Stimulated activated CD4-positive, alpha-beta T cell treated with anti-CD3 and anti-CD28 coated beads, Interleukin-15, amount 100 ng/mL, for 24 hours (primary cell): Measurements from ENCODE around the gene MARK1.
"Not testable (repeated sequence)": the region's sequence is repeated elsewhere in the genome, so short reads cannot be mapped to it uniquely, and the experiment has no call there.

Source experiments
- DNase-seq: peaks from one replicate; pipeline ENCODE4 v3.0.0-alpha.2; 2020

Gene MARK1

GRCh38 chr1:220631238-220631815 is 103.4 kb downstream of the MARK1 start:
- no peak for DNase-seq

GRCh38 chr1:220637759-220638158 is 109.8 kb downstream of the MARK1 start:
- DNase-seq = no peak

DNA sequence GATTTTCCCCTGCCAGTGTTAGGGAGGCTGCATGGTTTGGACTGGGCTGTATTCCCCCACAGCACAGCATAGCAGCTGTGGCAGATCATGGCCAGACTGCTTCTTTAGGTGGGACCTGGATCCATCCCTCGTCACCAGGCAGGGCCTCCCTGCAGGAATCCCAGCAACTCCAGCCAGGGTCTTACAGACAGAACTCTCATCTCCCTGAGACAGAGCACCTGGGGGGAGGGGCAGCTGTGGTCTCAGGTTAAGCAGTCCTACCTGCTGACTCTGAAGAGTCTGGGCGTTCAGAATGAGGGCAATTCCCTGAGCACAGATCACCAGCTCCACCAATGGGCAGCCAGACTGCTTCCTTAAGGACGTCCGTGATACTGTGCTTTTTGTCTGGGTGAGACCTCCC is 114.3 kb downstream of the MARK1 start:
- no peak for DNase-seq

- no peak for DNase-seq
Measured at GRCh38 chr1:220652995-220653394, 125.1 kb downstream of the MARK1 start.

GRCh38 chr1:220655509-220655908 is 127.6 kb downstream of the MARK1 start:
- DNase-seq = no peak

DNA sequence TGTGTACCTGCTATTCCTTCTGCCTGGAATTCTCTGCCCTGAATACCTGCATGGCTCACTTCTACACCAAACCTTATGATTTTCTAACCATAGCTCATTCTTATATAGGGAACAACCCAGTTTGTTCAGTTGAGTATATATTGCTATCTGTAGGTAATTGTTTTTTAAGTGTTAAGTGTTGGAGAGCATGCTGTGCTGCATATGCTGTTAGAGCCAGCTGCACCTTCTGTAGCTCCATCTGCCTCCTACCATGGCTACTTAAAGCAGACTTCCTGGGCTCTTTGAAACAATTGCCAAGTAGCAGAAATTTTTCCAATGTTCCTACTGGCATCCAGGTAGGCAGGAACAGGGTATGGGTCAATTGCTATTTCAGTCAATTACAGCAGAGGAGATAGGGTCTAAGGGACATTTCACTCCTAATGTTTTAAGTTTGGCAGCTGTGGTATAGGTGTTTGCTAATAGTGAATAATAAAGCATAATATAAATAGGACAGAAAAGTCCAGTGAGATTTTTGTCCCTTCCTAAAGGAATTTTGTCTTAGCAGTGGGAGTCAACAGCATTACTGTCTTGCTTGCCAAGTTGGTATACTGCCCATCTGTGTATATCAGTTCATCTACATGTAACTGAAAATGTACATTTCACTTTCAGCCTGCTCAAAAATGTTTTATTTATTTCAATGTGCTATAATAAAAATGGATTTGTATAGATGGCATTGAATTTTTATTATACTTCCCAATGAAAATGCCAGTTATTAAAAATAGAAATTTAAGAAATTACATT is 128.2 kb downstream of the MARK1 start:
- no peak for DNase-seq

DNA sequence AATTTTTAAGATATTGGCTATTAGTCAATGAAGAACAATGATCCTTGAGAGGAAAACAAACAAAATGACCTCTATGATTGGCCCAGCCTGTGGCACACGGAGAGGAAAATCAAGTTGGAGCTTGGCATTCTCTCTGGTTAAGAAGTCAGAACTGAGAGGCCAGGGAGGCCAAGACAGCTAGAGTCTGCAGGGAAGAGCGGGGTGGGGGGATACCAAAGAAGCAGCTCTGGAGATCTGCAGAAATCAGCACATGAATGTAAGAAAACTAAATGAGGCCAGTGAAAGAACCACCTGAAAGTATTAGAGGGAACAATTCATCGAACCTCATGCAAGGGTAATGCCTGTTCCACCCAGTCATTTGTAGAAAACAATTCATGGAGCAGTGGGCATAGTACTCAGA is 138.4 kb downstream of the MARK1 start:
- DNase-seq = no peak

GRCh38 chr1:220669005-220669404 is 141.1 kb downstream of the MARK1 start:
- no peak for DNase-seq

DNA sequence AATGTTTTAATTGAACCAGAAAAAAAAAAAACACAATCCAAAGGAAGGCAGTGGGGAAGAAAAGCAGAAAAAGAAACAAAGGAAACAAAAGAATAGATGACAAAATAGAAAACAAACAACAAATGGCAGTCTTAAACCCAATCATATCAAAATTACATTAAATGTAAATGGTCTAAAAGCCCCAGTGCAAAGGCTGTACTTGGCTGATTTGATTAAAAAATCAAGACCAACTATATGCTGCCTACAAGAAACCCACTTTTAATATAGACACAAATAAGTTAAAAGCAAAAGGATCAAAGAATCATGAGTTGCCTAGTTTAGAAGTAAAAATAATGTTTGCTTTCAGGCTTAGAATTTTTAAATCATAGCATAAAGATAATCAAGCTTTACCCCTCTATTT is 142.4 kb downstream of the MARK1 start:
- DNase-seq = no peak

DNA sequence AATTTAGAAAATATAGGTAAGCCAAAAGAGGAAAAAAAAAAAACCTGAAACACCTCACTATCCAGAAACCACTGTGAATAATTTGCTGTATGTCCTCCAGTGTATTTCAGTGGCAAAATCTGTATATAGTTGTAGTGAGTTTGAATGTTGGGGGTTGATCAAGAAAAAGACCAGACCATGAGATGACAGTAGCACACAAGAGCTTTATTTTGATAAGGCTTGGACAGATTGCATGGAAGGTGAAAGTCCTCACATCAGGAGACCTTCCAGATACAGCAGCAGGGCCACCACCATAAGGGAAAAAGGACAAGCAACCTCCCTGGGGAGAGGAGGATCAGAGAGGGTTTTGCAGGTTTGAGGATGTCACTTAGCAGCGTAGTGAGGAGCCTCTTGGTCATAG is 146.0 kb downstream of the MARK1 start:
- DNase-seq = no peak

DNA sequence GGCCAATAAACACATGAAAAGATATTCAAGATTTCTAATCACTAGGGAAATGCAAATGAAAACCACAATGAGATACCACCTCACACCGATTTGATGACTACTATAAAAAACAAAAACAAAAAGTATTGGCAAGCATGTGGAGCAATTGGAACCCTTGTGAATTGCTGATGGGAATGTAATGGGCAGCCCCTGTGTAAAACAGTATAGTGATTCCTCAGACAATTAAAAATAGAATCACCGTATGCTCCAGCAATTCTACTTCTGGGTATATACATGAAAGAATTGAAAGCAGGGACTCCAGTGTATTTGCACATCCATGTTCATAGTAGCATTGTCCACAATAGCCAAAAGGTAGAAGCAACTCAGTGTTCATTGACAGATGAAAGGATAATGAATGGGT is 149.3 kb downstream of the MARK1 start:
- DNase-seq = no peak

GRCh38 chr1:220680085-220680687 is 152.2 kb downstream of the MARK1 start:
- peak; percentile 21 for DNase-seq

DNA sequence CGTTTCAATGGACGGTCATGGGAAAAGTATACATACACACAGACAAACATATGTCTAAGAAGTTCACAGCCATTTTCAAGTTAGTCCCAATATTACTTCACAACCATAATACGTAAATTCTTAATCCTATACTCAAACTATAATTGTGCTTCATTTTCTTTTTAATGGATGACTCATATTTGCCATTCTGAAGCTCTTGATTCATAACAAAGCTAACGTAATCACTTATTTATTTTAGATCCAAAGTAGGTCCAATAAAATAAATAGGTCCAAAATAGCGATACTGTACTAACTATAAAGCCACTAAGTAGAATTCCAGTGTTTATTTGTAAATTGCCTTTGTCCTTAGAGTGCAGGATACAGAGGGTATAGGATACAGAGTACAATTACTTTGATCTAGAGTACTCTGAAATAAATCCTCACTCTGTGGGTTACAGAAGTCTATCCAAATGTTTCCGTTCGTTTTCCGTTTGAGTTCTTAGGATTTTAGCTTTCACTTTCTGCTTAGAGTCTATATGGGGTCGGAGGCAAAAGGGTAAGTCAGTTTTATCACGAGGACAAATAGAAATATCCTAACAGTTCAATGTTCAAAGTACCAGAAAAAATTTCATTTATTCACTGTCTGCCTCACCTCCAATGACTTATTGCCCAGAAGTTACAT is 153.4 kb downstream of the MARK1 start:
- DNase-seq = no peak

- DNase-seq = no peak
Measured at GRCh38 chr1:220682901-220683576, 155.1 kb downstream of the MARK1 start.

DNA sequence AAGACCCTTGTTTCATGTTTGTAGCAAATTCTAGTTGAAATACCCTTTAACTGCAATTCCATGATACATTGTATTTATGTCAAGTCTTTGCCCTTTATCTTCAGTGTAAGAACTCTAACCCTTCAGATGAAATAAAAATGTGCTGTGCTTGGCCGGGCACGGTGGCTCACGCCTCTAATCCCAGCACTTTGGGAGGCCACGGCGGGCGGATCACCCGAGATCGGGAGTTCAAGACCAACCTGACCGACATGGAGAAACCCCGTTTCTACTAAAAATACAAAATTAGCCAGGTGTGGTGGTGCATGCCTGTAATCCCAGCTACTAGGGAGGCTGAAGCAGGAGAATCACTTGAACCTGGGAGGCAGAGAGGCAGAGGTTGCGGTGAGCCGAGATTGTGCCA is 155.8 kb downstream of the MARK1 start:
- not testable (repeated sequence) for DNase-seq

GRCh38 chr1:220684890-220685289 is 157.0 kb downstream of the MARK1 start:
- no peak for DNase-seq

DNA sequence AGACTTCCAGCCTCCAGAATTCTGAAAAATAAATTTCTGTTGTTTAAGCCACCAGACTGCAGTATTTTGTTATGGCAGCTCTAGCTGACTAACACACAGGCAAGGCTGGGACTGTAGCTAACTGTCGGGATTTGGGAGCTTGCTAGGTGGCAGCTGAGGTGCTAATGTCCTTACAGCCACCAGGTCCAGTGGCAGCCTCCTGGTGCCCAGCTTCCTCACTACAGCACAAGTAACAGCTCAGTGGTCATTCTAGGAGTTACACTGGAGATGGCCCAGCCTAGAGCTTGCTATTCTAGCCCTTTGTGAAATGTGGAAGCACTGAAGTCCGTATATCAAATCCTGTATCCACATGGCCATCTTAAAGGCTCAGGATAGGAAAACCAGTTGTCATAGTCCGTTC is 157.9 kb downstream of the MARK1 start:
- DNase-seq = no peak

DNA sequence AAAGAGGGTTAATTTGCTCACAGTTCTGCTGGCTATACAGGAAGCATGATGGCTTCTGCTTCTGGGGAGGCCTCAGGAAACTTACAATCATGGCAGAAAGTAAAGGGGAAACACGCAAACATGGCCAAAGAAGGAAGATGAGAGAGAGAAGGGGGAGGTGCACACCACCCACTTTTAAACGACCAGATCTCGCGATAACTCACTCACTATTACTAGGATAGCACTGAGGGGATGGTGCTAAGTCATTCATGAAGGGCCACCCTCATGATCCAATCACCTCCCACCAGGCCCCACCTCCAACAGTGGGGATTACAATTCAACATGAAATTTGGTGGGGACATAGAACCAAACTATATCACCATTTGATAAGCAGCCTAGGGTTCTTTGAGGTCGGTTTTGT is 159.9 kb downstream of the MARK1 start:
- DNase-seq = no peak

DNA sequence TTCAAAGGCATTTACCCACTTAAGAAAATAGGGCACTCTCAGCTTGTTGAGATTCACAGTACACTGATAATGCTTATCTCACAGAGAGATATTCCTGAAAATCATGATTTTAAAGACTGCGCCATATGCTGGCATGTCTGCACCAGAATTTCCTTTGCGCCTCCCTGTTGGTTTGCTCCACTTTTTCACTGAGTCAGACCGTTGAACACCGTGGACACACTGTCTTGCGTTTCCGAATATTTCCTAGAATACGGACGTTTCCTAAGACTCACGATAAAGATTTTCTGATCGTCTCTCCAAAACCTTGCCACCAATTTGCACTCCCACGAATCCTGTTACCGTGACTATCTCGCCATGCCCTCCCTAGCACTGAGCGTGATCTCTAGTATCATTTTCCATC is 161.7 kb downstream of the MARK1 start:
- no peak for DNase-seq

DNA sequence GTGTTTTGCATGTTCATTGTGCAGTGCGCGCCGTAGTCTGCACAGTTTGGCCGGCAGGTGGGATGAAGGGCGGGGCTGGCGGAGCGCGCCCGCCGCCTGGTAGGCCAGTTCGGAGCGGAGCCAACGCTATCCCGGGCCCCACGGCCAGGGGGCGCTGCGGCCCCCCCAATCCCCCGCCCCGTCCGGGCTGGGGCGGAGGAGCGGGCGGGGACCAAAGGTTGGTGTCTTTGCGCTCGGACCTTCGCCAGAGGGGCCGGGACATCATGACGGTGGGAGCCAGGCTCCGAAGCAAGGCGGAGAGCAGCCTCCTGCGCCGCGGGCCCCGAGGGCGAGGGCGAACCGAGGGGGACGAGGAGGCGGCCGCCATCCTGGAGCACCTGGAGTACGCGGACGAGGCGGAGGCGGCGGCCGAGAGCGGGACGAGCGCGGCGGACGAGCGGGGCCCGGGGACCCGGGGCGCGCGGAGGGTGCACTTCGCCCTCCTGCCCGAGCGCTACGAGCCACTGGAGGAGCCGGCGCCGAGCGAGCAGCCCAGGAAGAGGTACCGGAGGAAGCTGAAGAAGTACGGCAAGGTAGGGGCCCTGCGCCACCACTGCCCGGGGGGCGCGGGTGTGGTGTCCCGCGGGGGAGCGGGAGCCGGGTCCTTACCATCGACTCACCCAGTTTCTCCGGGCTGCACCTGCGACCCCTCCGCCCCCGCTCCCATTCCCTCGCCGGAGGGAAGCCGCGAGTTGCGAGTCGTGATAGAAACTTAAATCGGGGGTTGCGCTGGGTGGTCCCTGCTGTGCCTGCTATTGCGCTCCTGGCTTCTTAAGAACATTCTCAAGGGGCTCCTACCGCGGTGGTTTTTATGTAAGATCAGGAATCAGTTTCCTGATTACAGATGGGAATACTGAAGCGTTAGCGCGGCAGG is 162.5 kb downstream of the MARK1 start, which contains the start of gene C1orf115:
Gene C1orf115 (plus strand): TSS at position 224 of the 913 bp plus-strand sequence. CDS start 40 bp downstream, at position 264.
- DNase-seq = peak; percentile 83

- no peak for DNase-seq
Measured at GRCh38 chr1:220691053-220691684, 163.2 kb downstream of the MARK1 start.
